Forelimb muscle (tissue), 1 donor: Measurements from ENCODE around the gene MBLAC1. TPM values are rescaled to one million over a fixed set of nuclear protein-coding genes. Genes with fewer than 3 reads are reported as not detected.

ENCODE experiments used
- DNase-seq: peaks from one replicate; pipeline ENCODE4 v3.0.0-alpha.2; 2013; ENCODE audit warnings: low read depth
- polyA plus RNA-seq: library from polyadenylated mRNA; unstranded; fragments of 120-200 nt; gene quantifications from one replicate; pipeline ENCODE4 v1.2.1, GENCODE V29; 2013; ENCODE audit not compliant: insufficient read length

Gene MBLAC1
- polyA plus RNA-seq, 1 donor = 1.5 TPM

DNA sequence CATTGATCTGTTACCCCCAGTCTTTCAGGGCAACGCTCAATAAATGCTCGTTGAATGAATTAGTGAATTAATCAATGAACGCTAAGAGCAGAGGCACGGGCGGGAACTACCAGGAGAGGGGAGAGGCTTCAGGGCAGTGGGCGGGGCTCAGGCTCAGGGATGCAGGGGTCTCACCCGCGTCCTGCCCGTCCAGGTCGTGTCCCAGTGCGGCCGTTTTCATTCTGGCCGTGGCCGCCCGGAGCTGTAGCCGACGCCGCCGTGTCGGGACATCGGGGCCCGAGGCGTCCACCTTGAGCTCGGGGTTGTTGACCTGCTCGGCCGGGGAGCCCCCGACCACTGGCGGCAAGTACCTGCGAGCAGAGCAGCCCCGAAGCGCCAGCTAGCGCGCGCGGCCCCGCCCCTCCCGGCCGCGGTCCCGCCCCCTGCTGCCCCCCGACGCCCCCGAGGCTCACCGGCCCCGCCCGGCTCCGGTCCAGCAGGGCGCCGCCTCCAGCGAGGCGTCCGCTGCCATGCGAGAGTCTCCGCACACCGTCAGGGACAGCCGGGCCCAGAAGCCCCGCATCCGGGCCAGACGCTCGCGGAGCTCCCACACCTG, 44.4 kb downstream of the MBLAC1 start:
- DNase-seq = no peak

DNA sequence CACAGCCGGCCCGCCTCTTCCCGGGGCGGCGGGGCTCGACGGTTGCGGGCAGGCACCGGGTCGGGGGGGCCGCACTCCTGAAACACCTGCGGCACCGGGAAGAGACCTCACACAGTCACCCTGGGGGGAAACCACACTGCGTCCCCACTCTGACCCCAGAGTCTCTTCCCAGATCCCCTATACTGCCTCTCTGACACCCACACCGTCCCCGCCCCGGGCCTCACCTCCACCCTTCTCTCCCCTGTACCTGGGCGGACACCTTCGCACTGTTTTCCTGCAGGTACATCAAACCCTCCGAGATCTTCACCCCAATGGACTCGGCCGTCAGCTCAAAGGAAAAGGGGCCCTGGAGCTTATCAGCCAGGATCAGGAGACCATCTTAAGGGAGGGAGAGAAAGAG, 45.1 kb downstream of the MBLAC1 start:
- DNase-seq = no peak

DNA sequence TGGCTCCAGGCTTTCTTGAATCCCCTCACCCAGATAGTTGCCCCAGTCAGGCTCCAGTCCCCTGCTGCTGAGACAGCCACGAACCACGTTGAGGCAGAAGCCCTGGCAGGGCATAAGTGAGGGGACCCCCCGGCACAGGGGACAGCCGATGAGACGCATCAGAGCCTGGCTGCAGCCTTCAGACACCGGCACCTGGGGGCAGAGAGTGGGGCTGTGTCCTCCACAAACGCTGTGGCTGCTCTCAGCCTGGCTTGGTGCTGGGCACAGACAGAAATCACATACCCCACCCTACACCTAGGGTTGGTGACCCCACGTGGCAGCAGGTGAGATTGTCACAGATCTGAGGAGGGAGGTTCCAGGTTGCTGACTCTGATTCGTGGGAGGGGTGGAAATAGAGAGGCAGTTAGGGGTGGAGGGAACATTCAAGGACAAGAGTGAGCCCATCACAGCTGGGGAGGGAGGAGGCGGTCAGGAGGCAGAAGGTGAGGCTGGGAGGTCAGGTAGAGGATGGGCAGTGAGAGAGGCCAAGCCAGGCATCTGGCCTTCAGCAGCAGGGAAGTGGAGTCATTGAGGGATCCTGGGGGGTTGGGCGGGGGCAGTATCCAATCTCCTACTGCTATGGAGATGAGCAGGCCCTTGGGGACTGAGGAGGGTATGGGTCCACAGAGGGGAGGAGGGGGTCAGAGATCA, 47.2 kb downstream of the MBLAC1 start:
- no peak for DNase-seq

DNA sequence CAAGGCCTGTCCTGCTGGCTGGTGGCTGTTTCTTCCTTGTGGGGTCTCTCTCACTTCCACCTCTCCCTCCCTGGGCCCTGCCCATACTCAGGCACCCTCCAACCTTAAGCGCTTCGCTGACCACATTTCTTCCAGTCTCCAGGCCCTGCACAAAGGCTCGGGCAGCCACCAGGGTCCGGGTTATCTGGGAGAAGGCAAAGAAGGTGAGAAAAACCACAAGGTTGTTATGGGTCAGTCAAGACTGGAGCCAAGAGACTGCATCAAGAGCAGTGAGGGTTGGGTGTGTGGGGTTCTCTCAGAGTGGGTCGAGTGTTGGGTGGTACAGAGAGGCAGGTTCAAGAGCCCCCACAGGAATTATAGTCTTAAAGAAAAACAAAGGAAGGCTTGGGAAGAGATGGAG, 47.8 kb downstream of the MBLAC1 start:
- DNase-seq = no peak

DNA sequence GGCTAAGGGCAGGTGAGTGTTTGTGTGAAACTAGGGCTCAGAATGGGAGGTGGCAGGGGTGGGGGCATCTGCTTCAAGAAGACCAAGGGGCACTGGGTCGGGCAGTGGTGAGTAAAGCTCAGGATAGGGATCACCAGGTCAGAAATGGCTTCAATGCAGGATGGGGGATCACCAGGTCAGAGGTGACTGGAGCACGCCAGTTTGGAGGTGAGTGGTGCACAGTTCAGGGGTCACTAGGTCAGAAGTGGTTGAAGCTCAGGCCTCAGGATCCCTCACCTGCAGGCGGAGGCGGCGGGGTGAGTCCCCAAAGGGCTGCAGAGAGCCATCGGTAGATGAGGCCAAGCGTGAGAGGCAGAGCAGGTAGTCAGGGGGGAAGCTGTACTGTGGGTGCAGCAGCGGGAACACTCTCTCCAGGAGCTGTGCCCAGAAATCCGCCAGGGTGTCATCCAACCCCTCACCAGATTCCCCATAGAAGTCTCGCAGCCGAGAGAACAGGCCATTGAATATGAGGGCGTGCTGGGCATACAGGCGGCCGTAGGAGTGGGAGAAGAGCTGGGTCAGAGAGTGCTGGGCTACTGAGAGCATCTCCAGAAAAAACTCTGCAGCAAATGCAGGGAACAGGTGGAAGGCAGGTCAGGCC, 48.6 kb downstream of the MBLAC1 start:
- DNase-seq = no peak

DNA sequence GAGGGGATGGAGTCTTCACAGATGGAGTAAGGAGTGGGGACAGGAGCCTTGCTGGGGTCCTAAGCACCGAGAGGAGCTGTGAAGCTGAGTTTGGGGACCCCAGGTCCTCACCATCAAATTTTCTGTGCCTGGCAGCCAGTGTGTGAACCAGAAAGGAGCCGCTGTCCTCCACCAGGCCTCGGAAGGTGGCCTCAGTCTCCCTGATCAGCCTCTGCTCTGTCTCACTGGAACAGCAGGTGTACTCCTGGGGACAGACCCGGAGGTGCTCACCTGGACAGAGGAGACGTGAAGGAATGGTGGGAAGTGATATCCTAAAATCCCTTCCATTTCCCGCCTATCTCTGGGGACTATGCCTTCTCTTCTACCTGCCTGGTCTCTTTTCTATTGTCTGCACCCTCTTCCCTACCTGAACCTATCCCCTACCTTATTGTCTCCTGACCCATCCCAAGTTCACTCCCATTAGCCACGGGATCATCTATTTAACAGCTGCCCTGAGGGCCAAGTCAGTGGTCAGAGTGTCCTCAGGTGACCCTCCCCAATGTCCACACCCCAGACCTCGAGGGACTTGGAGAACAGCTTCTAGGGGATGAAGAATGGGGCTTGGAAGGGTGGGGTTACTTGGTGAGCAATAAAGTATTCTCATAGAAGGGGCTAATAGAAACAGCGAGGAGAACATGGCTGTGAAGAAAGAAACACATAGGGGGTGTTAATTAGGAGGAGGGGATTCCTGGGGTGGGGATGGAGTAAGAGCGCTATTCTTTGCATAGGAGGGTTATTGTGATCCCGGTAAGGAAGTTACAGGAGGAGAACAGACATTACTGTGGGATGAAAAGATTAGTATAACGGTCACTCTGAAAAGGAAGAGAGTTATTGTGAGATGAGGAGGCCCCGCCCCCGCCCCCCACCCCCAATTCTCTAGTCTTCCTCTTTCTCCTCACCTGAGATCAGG, 49.6 kb downstream of the MBLAC1 start:
- no peak for DNase-seq

DNA sequence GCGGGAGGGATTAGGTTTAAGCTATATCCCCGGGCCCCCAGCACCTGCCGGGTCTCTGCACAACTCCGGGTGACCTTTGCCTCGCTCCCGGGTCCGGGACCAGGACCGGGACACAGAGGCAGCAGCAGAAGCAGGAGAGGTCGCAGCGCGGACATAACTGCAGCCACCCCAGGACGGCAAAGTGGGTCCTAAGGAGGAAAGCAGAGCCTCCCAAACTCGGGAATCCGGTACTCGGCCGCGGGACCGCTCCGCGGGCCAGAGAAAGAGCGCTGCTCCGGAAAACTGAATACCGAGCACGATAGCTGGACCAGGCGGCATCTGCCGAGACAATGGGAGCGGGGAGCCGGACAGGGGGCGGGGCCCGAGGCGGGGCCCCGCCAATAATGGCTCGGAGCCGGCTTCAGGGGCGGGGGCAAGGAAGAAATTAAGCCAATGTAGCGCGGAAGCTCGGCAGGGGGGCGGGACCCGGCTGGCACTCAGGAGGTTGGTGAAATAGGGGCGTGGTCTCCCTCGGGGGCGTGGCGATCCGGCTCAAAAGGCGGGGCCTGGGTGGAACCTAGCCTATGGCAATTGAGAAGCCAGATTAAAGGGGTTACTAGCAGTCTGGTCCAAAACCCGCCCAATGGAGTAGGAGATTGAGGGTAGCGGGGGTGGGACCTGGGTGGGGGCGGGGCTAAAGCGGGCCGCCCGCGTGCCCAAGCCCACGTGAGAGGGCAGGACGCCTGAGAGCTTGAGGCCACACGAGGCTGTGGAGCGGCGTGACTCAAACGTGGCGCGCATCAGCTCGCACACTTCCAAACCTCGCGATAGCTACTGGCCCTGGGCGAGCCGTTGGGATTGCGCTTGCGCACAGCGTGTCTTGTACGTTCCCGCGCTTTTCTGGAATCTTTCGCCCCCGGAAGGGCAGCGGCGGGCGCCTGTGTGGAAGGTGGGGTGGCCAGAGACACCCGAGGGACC, 50.6 kb downstream of the MBLAC1 start, which contains the start of the genes GPC2 and STAG3:
GPC2 (minus strand) TSS at position 337 of the 957 bp plus-strand sequence; CDS start at position 155, 182 bp downstream.
STAG3 (plus strand) TSS at position 874 of the 957 bp plus-strand sequence. CDS start 2,639 bp downstream, outside the sequence.
- DNase-seq = peak; percentile 65

Other genes with a start within 250 kb of the MBLAC1 start
- not detected for gene OR2AE1, start 249.9 kb upstream of the MBLAC1 start, polyA plus RNA-seq
- 14.3 TPM for gene TRIM4, start 207.4 kb upstream of the MBLAC1 start, polyA plus RNA-seq
- gene GJC3, start 197.3 kb upstream of the MBLAC1 start, polyA plus RNA-seq = 0.32 TPM
- 13.2 TPM for gene AZGP1, start 150.9 kb upstream of the MBLAC1 start, polyA plus RNA-seq
- gene ZKSCAN1, start 111.4 kb upstream of the MBLAC1 start, polyA plus RNA-seq = 37.6 TPM
- 11.5 TPM for gene ZSCAN21, start 77.2 kb upstream of the MBLAC1 start, polyA plus RNA-seq
- gene ZNF3, start 45.2 kb upstream of the MBLAC1 start, polyA plus RNA-seq = 27.2 TPM
- gene COPS6, start 38.0 kb upstream of the MBLAC1 start, polyA plus RNA-seq = 78.2 TPM
- 62.4 TPM for gene MCM7, start 25.6 kb upstream of the MBLAC1 start, polyA plus RNA-seq
- gene AP4M1, start 25.3 kb upstream of the MBLAC1 start, polyA plus RNA-seq = 22.0 TPM
- gene TAF6, start 7.6 kb upstream of the MBLAC1 start, polyA plus RNA-seq = 35.3 TPM
- 33.8 TPM for gene CNPY4, start 7.3 kb upstream of the MBLAC1 start, polyA plus RNA-seq
- gene LAMTOR4, start 22.0 kb downstream of the MBLAC1 start, polyA plus RNA-seq = 54.1 TPM
- 13.0 TPM for gene TRAPPC14, start 31.8 kb downstream of the MBLAC1 start, polyA plus RNA-seq
- gene GAL3ST4, start 41.6 kb downstream of the MBLAC1 start, polyA plus RNA-seq = 9.2 TPM
- 6.3 TPM for gene GPC2, start 50.4 kb downstream of the MBLAC1 start, polyA plus RNA-seq
- 21.2 TPM for gene STAG3, start 51.0 kb downstream of the MBLAC1 start, polyA plus RNA-seq
- gene PVRIG, start 93.0 kb downstream of the MBLAC1 start, polyA plus RNA-seq = 9.1 TPM
- 5.7 TPM for gene SPDYE3, start 180.7 kb downstream of the MBLAC1 start, polyA plus RNA-seq
- gene PILRB, start 231.2 kb downstream of the MBLAC1 start, polyA plus RNA-seq = 20.7 TPM
- 2.6 TPM for gene PILRA, start 246.5 kb downstream of the MBLAC1 start, polyA plus RNA-seq